Measurements from ENCODE around the gene DNM1.
"Not testable (repeated sequence)": the region's sequence is repeated elsewhere in the genome, so short reads cannot be mapped to it uniquely, and the experiment has no call there.

The DNM1 gene

DNA sequence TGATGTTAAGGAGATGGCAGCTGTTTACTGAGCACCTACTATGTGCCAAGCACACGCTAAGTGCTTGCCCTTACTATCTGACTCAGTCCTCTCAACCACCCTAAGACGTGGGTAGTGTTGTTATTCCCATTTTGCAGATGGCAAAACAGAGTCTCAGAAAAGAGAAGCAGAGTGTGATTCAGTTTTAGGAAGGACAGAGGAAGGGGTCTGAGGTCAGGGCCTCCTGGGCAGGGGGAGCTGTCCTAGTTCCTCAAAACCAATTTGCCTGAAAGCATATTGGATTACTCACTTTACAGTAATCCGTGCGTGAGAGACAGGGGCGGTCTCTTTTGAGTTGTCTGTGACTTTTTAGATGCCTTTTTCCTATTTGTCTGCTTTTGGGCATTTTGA is 23.2 kb downstream of the DNM1 start:
- no peak for DNase-seq

DNA sequence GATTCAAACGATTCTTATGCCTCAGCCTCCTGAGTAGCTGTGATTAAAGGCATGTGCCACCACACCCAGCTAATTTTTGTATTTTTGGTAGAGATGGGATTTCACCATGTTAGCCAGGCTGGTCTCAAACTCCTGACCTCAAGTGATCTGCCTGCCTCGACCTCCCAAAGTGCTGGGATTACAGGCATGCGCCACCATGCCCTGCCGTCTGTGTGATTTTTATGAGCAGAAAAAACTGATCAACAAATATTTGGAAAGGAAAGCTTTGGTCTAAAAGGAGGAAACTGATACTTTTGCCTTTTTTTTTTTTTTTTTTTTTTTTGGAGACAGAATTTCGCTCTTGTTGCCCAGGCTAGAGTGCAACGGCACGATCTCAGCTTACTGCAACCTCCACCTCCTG is 27.7 kb downstream of the DNM1 start:
- DNase-seq = not testable (repeated sequence)

DNA sequence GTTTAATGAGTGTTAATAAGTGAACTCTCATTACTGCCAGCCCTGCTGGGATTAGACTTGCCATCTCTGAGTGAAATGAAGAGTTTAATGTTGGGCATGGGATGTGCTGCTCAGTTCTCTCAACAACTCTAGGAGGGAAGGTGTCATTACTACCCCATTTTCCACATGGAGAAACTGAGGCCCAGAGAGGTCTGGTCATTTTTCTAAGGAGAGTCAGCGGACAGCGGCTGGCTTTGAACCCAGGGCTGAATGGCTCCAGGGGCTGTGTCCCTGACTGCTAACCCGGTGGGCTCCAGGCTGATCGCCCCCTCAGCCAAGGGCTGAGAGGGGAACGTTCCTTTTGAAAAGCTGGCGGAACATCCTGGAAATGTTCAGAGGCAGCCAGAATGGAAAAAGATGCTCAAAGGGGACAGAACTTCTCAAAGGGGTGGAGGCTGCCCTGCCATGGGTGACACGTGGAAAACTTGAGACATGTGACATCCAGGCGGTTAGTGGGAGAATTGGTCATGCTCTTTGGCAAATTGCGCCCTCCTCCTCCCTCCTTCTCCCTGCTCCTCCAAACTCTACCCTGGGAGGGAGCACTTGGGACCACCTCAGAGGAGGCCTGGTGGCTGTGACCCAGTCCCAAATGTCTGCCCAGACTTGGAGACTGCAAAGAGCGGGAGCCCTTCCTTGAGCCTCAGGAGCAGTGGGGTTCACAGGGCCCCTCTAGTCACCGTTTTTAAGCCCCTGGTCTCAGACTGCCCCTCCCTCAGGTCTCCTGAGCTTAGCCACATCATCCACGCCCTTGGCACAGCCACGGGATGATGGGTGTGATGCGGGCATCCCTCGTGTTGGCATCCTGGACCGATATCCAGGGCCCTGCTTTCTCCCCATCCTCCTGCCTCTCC is 28.7 kb downstream of the DNM1 start:
- DNase-seq = no peak

DNA sequence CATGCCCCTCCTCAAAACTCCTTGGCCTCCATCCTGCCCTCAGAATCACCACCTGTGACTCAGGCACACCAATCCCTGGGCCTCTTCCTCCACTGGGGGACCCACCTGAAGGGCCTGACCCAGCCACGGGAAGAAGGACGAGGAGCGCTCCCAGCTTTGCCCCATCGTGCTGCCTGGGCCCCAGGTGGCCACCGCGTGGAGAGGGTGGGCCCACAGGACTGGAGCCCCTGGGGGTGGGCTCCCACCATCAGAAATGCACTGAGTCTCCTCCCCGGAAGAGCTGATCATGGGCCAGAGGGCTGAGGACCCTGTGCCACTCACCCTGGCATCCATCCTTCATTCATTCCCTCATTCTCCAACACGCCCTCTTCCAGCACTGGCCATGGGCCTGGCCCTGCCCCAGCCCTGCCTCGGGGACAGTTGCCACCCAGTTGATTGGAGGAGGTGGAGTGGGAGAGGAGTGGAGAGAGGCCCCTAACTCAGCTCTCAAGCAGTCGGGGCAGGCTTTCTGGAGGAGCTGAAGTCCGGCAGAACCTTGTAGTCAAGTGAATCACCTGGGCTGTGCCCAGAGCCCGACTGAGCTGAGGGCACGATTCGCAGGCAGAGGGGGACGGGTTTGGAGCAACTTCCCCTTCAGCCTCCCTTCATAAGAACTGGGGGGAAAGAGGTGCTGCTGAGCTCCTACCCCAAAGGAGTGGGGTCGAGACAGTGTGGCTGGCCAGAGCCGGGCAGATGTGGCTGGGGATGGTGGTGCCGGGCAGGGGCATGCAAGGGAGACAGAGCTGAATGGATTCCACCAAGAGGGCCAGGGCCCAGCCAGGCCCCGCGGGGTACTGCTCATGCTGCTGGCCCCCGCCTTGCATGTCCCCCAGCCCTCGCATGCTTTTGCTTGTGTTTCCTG is 29.6 kb downstream of the DNM1 start:
- no peak for DNase-seq

DNA sequence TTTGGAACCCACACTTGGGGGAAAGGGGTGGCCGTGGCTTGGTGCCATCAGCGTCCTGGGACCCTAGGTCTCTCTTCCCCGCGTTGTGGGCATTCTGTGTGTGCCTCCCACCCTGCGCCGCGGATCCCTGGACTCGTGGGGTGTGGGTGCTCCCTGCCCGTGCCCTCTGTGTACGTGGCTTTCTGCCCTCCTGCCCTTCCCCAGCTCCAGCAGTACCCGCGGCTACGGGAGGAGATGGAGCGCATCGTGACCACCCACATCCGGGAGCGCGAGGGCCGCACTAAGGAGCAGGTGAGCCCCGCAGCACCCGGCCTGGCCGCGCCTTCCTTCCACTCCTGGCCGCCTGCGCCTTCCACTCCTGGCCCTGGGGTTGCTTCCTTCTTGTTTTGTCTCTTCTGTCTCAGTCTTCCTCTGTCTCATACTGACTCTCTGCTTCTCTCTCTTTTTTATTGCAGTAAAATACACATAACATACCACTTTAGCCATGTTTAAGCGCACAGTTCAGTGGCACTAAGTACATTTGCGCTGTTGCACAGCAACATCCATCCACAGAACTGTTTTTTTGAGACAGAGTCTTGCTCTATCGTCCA is 30.7 kb downstream of the DNM1 start:
- DNase-seq = no peak

DNA sequence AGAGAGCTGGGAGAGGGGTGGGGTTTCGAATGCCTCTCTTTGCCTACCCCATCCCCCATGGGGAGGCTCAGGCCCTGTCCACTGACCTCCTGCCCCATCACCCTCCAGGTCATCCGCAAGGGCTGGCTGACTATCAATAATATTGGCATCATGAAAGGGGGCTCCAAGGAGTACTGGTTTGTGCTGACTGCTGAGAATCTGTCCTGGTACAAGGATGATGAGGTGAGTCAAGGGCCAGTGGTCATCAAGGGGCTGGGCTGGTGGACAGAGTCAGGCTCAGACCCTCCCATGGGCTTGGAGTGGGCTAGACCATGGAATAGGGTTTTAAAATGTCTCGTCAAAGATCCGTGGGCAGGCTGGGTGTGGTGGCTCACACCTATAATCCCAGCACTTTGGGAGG is 38.9 kb downstream of the DNM1 start:
- DNase-seq = no peak

DNA sequence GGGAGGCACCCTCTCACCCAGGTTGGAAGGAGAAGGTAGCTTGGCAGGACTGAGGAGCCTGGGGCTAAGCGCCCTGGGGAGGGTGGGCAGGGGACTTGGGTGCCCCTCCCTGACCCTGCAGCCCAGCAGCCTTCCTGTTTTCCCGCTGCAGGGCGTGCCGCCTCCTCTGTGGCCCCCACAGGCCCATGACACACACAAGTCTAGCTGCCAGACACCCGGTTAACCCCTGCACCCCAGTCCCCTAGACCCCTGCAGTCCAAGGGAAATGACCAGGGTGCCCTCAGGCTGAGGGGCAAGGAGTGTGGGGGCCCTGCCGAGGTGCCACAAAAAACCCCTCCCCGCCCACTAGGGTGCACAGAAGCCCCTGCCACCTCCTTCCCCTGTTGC is 39.6 kb downstream of the DNM1 start:
- DNase-seq = no peak

DNA sequence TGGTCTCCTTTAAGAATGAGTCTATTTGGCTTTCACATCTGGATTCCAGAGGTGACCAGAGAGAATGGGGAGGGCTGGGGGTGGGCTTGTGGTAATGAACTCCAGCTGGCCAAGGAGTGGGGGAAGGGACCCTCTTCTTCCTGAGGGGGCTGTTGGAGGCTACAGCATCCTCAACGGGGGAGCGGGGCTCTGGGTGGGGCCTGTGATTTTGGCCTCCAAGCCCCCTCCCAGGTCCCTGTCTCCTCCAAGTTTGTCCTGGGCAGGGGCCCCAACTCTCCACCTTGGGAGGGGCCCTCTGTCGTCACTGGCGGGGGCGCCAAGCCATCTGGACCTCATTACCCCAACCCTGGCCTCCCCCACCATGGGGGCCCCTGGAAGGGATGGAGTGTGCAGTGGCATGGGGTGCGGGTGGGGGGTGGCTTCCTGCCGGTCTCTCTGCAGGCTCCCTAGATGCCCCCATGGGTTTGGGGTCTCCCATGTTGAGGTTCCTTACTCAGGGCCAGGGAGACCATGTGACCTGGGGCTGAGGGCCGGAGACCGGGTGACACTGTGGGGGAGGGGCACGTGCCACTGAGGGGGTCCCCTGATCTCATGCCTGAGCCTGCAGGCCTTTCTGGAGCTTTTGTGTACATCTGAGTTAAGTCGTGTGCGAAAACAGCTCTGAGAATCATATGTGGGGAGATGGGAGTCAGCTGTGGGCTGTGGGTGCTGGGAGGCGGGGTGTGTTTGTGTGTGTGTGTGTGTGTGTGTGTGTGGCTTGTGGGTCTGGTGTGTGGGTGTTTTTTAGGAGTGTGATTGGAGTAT is 40.2 kb downstream of the DNM1 start:
- DNase-seq = no peak

DNA sequence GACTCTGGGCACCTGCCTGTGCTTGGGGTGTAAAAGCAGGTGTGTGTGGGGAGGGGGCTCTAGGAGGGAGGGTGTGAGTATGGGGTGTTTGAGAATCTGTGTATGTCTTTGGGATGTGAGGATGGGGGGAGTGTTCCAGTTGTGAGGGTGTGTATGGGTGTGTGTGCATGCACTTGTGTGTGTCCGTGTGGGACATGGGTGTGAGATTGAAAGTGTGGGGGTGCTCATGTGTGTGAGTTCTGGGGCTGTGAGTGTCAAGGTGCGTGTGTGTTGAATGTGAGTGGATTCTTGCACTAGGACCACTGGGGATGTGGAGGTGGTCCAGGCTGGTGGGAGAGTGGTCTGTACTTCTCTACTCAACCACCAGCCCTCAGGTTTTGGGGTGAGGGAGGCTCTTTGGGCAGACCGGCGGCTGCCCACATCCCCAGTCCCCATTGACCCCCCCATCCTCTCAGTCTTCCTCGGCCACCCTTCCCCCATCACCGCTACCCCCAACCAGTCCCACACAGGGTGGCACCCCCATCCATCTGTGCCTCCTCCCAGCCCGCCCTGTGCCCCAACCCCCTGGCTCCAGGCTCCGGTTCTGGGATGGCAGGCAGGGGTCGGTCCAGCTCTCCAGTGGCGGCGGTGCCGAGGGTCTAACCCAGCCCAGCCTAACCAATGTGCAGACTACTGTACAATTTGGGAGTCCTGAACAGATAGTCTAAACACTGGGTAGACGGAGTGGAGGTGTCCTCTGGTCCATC is 41.1 kb downstream of the DNM1 start:
- no peak for DNase-seq

- peak; percentile 53 for DNase-seq
Observed at GRCh38 chr9:128244837-128245231, 41.7 kb downstream of the DNM1 start.

- no peak for DNase-seq
Observed at GRCh38 chr9:128245421-128246151, 42.4 kb downstream of the DNM1 start.

DNA sequence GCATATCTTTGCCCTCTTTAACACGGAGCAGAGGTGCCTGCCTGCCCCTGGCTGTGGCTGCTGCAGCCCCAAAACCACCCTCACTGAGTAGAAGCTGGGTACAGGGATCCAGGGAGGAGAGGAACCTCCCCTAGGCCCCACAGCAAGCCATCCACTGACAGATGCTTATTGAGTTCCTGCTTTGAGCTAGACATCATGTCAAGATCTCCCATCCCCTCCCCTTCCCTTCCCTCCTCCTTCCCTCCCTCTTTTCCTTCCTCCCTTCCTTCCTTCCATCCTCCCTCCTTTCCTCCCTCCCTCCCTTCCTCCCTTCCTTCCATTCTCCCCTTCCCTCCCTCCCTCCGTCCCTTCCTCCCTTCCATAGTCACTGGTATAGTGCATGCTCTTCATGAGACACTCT is 43.3 kb downstream of the DNM1 start:
- no peak for DNase-seq

- DNase-seq = no peak
Observed at GRCh38 chr9:128247226-128247803, 44.1 kb downstream of the DNM1 start.

DNA sequence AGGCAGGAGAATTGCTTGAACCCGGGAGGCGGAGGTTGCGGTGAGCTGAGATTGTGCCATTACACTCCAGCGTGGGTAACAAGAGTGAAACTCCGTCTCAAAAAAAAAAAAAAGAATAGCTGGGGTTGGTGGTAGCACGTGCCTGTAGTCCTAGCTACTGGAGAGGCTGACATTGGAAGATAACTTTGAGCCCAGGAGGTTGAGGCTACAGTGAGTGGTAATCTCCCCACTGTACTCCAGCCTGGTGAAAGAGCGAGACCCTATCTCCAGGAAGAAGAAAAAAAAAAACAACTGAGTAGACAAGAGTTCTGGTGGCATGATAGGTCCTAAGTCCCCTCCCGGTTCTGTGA is 46.4 kb downstream of the DNM1 start:
- DNase-seq = no peak

- DNase-seq = no peak
Observed at GRCh38 chr9:128249908-128250838, 47.0 kb downstream of the DNM1 start.

- no peak for DNase-seq
Observed at GRCh38 chr9:128250839-128251731, 47.9 kb downstream of the DNM1 start.

GRCh38 chr9:128251732-128252100 is 48.5 kb downstream of the DNM1 start:
- no peak for DNase-seq

GRCh38 chr9:128252317-128253139 is 49.3 kb downstream of the DNM1 start:
- no peak for DNase-seq
